Measurements from ENCODE around the gene RTP5.
"Not testable (repeated sequence)": the region's sequence is repeated elsewhere in the genome, so short reads cannot be mapped to it uniquely, and the experiment has no call there.

The RTP5 gene

GRCh38 chr2:241869087-241869961 lies at the start of gene RTP5:
RTP5 (plus strand) TSS chr2:241869729; CDS start chr2:241869757, 28 bp downstream.
- no peak for DNase-seq (ENCODE audit: low spot score)

GRCh38 chr2:241819947-241820624 lies 49.4 kb upstream of the RTP5 start:
- not testable (repeated sequence) for DNase-seq (ENCODE audit: low spot score)

GRCh38 chr2:241820625-241821384 lies 48.7 kb upstream of the RTP5 start:
- no peak for DNase-seq (ENCODE audit: low spot score)

- DNase-seq (ENCODE audit: low spot score), result no peak
These were observed 47.9 kb upstream of the RTP5 start for GRCh38 chr2:241821460-241822263.

GRCh38 chr2:241822264-241822623 lies 47.3 kb upstream of the RTP5 start:
- no peak for DNase-seq (ENCODE audit: low spot score)

- not testable (repeated sequence) for DNase-seq (ENCODE audit: low spot score)
These were observed 45.7 kb upstream of the RTP5 start for GRCh38 chr2:241823531-241824437.

- no peak for DNase-seq (ENCODE audit: low spot score)
These were observed 42.1 kb upstream of the RTP5 start for GRCh38 chr2:241827394-241827793.

GRCh38 chr2:241833101-241833663 lies 36.3 kb upstream of the RTP5 start:
- no peak for DNase-seq (ENCODE audit: low spot score)

GRCh38 chr2:241833756-241834526 lies 35.6 kb upstream of the RTP5 start:
- not testable (repeated sequence) for DNase-seq (ENCODE audit: low spot score)

- DNase-seq (ENCODE audit: low spot score), result no peak
These were observed 34.9 kb upstream of the RTP5 start for GRCh38 chr2:241834527-241835210.

GRCh38 chr2:241835611-241836010 lies 33.9 kb upstream of the RTP5 start:
- DNase-seq (ENCODE audit: low spot score), result no peak

- DNase-seq (ENCODE audit: low spot score), result no peak
These were observed 33.2 kb upstream of the RTP5 start for GRCh38 chr2:241836292-241836691.

GRCh38 chr2:241837197-241837965 lies 32.1 kb upstream of the RTP5 start:
- DNase-seq (ENCODE audit: low spot score), result no peak

GRCh38 chr2:241841181-241842066 lies 28.1 kb upstream of the RTP5 start:
- no peak for DNase-seq (ENCODE audit: low spot score)

GRCh38 chr2:241842067-241842415 lies 27.5 kb upstream of the RTP5 start:
- DNase-seq (ENCODE audit: low spot score), result no peak

- peak; percentile 40 for DNase-seq (ENCODE audit: low spot score)
These were observed 26.8 kb upstream of the RTP5 start for GRCh38 chr2:241842620-241843211.

Measured in CD4-positive, alpha-beta T cell treated with Interleukin-2 at 100 ng/mL for 4 hours (primary cell).